ENCODE data around the gene TMEFF1.
A peak's percentile ranks its signal among the peaks of the same experiment; 100 is the strongest.

TMEFF1 gene

DNA sequence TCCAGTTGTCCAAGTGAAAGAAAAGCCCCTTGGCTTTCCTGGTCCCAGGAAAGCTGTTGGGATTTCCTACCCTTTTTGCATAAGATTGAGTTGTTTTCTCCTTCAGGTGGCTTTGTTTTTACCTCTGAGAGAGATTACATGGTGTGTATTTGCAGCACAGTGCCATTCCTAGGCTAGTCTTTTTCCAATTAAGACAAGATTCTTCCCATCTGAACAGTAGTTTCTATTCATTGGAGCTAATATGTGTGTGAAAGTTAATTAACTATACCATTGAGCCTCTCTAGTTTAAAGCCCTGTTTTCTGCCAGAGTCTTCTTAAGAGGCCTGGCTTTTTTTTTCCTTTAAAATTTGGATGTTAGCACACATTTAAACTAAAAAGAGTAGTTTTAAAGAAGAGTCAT, 25.9 kb upstream of the TMEFF1 start:
- DNase-seq (ENCODE audit: low spot score) = no peak

DNA sequence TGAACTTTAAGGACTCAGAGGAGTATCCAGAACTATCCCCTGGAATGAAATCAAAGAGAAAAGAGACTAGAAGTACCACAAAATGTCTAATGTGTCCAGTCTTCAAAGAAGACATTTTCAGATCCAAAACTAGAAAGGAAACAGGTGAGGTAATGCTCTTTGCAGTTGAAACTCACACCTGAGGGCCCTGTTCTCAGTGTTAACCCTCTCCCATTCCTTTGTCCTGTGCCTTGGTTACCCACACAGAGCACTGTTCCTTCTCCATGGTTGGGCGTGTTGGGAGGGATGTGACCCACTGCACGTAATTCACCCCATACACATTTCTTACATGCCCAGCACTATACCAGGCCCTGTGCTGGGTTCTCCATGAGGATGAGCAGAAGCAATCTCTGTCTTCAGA, 24.7 kb upstream of the TMEFF1 start:
- DNase-seq (ENCODE audit: low spot score) = no peak

- DNase-seq (ENCODE audit: low spot score) = no peak
Observed at GRCh38 chr9:100449420-100449819, 23.5 kb upstream of the TMEFF1 start.

DNA sequence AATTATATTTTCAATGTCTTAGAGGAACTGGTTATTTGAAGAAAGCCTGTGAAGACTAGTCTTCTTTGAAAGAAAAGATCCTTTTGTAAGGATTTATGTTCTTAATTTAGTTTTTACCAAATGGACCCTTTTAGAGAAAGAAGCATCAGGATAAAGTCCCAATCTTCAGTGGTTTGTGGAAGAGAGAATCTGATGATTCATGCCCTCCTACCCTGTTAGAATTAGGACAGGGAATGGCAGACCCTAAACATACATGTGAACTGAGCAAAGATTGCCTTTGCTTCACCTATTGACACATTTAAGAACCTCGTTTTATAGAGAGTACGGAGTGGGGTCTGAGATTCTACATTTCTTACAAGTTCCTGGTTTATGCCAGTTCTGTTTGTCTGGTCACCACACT, 20.1 kb upstream of the TMEFF1 start:
- no peak for DNase-seq (ENCODE audit: low spot score)

DNA sequence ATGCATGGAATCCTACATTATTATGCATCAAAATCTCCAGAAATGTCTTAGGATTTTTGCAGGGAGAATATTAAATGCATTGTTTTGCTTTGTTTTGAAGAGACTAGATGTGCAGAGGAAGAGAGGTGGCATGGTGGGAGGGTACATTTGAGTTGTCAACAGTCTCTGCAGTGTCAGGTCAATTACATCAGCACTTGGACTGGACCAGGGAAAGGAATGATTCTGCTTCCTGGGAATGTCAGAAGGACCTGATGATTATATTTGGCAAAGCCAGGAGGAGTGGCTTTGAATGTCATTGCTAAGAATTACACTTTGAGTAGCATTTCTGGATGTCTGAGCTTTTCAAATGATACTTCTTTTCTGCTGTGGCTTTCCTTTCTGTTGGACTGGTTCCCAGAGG, 17.5 kb upstream of the TMEFF1 start:
- peak; percentile 52 for DNase-seq (ENCODE audit: low spot score)

GRCh38 chr9:100457517-100457916, 15.4 kb upstream of the TMEFF1 start:
- DNase-seq (ENCODE audit: low spot score) = no peak

DNA sequence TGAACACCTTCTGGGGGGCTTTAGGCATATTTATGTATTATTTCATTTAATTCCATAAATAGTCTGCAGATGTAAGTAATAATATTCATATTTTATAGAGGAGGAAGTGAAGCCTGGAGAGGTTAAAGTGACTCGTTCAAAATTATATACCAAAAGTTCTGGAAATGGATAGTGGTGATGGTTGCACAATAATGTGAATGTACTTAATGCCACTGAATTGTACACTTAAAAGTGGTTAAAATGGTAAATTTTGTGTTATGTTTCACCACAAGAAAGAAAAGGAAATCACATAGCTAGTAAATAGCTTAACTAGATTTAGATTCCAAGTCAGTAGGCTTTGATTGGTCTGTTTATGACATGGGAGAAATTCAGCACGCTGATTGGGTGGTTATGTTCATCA, 13.0 kb upstream of the TMEFF1 start:
- no peak for DNase-seq (ENCODE audit: low spot score)

DNA sequence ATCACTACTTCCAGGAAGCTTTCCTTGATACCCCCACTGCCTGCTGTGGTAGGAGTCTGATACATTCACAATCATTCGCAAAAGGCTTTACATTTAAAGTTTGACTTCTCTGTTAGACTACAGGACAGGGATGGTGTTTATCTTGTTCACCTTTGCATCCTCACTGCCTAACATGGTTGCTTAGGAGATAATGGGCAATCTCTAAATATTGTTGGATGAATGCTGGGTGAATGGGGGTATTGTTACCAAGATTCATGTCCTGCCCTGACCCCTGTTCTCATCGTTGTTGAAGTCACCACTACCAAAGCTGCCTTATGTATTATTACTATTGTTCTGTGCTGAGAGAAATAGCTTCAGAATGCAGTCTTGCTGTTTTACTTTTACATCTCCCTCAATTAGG, 7.7 kb upstream of the TMEFF1 start:
- DNase-seq (ENCODE audit: low spot score) = no peak

- DNase-seq (ENCODE audit: low spot score) = no peak
Observed at GRCh38 chr9:100465761-100466160, 7.2 kb upstream of the TMEFF1 start.

- DNase-seq (ENCODE audit: low spot score) = no peak
Observed at GRCh38 chr9:100466171-100466828, 6.6 kb upstream of the TMEFF1 start.

GRCh38 chr9:100466829-100467221, 6.1 kb upstream of the TMEFF1 start:
- DNase-seq (ENCODE audit: low spot score) = peak; percentile 64

GRCh38 chr9:100468041-100468440, 4.9 kb upstream of the TMEFF1 start:
- no peak for DNase-seq (ENCODE audit: low spot score)

DNA sequence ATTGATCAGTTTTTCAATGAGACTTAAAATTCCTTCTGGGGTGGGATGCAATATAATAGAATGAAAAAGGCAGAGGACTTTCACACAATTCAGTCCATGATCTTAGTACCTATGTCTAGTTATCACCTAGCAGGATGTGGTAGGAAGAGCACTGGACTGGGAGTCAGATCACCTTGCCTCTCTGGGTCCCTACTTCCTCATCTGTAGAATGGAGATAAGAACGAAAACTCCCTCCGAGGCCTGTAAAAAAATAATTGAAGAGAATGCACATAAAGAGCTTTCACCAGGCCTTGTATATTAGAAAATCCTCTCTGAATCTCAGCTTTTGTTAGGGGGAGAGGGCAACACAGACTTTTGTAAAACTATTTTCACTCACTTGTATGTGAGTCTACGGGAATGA, 681 bp upstream of the TMEFF1 start:
- no peak for DNase-seq (ENCODE audit: low spot score)

GRCh38 chr9:100473276-100474081, 530 bp downstream of the TMEFF1 start:
- DNase-seq (ENCODE audit: low spot score) = peak; percentile 55

DNA sequence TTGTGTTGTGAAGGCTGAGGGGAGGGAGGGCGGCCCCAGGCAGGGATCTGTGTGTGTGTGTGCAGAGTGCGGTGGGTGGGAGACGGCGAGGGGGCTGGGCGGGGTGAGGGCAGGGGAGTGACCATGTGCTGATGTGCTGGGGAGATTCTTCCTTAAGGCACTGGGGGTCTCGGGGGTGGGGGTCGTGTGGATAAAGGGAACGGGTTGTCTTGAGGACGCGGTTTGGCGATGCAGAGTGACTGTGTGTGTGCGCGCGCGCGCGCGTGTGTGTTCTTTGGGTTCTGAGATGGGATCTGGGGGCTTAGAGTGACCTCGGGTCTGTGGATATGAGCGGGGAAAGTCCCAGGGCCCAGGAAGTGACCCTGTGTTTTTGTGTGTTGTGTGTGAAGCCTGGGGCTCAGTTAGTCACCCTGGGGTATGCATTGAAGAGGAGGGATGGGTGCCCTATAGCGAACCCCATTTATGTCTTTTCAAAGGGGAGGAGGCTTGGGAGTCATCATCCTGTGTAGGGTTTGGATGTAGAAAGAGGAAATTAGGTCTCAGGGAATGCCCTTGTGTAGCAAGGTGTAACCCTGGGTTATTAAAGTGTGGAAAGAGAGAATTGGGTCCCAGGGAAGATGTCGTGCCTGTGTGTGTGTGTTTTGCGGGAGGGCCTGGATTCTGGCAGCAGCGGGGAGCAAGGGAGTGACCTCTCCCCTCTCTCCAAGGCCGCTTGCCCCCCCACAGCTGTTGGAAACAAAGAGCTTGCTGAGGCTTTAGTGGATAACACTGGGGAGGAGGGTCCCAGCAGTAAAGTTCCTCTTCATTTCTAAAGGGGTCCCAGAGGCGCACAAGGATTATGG, 1.4 kb downstream of the TMEFF1 start:
- DNase-seq (ENCODE audit: low spot score) = no peak

GRCh38 chr9:100474924-100475276, 2.0 kb downstream of the TMEFF1 start:
- no peak for DNase-seq (ENCODE audit: low spot score)

DNA sequence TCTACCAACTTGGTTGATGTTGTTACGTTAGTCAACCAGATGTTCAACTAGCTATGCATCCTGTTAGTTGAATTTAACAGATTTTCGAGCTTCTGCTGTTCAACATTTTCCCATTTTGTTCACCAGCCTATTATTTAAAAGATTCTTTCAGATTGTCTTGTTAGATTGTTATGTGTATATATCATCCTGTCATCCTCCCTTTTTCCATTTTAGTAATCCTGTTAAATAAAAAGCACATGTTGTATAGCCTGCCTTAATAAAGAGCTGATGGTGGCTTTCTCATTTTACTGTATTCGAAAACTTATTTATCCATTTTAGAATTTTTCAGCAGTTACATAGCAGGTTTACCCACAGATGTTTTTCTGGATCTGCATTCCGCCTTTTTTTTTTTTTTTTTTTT, 4.3 kb downstream of the TMEFF1 start:
- no peak for DNase-seq (ENCODE audit: low spot score)

DNA sequence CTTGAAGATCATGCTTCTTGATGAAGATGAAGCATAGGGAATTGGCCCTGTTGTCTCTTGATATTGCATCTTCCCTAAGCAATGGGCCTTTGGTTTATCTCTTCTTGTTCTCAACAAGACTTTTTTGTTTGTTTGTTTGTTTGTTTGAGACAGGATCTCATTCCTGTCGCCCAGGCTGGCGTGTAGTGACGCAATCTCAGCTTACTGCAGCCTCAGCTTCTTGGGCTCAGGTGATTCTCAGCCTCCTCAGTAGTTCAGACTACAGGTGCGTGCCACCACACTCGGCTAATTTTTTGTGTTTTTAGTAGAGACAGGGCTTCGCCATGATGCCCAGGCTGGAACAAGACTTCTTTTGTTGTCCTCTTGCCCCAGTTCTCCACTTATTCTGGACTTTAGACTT, 5.2 kb downstream of the TMEFF1 start:
- DNase-seq (ENCODE audit: low spot score) = no peak

- DNase-seq (ENCODE audit: low spot score) = no peak
Observed at GRCh38 chr9:100479820-100480219, 6.9 kb downstream of the TMEFF1 start.

DNA sequence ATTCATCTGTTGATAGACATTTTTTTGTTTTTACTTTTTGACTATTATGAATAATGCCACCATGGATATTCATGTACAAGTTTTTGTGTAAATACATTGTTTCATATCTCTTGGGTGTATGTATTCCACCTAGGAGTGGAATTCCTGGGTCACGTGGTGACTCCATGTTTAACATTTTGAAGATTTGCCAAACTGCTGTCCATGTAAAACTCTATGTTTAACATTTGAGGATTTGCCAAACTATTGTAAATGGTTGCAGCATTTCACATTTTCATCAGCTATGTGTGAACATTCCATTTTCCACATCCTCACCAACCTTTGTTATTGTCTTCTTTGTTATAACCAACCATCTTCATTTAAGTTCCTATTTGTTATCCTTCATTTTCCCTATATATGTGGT, 12.2 kb downstream of the TMEFF1 start:
- DNase-seq (ENCODE audit: low spot score) = no peak

DNA sequence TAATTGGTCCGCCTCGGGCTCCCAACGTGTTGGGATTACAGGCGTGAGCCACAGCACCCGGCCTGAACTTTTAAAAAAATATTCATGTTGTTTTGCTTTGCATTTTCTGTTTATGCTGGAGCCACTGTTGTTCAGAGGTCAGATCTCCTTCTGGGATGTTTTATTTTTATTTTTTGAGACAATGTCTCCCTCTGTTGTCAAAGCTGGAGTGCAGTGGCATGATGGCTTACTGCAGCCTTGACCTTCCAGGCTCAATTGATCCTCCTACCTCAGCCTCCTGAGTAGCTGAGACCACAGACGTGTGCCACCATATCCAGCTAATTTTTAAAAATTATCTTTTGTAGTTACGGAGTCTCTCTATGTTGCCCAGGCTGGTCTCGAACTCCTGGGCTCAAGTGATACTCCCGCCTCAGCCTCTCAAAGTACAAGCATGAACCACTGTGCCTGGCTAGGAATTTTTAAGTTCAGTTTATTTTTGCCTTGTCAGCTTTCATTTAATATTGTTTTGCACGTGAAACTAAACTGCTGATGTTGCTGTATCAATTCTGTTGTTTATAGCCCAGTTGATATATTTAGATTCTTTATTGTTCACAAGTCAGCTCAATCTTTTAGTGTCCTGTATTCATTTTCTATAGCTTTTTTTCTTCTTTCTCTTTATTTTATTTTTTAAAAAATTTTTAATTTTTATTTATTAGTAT, 13.7 kb downstream of the TMEFF1 start:
- DNase-seq (ENCODE audit: low spot score) = no peak

DNA sequence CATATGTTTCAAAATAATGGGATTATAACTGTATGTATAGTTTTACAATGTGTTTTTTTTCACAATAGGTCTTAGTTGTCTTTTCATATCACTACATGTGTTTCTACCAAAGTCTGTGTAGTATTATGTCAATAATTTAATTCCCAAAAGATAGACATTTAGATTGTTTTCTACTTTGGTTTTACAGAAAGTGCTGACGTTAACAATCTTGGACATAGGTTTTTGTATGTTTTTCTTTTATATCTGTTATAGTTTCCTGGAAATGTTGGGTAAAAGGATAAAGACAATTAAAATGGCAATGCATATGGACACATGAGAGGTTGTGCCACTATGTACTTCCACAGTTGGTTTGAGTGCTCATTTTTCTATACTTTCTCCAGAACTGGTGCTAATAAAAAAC, 15.2 kb downstream of the TMEFF1 start:
- no peak for DNase-seq (ENCODE audit: low spot score)
